NT2/D1 (cell line): Measurements from ENCODE around the gene ATP7A.

Experiments used
- SUZ12 ChIP-seq: IDR thresholded peaks from 2 replicates; pipeline ENCODE4 v1.6.1; 2011; ENCODE audit not compliant: insufficient read length, insufficient read depth; ENCODE audit errors: extremely low read depth
- YY1 ChIP-seq: IDR thresholded peaks from 2 replicates; pipeline ENCODE4 v1.6.1; 2011; ENCODE audit not compliant: insufficient read length, insufficient read depth
- ZNF274 ChIP-seq: IDR thresholded peaks from 2 replicates; pipeline ENCODE4 v1.6.1; 2011; ENCODE audit warnings: mild to moderate bottlenecking, low read depth, low read length

GRCh38 chrX:77893713-77894112 is 16.8 kb upstream of the ATP7A start:
- TF ChIP-seq YY1 (no peak), ZNF274 (no peak), SUZ12 (no peak)
